Adrenal gland (tissue), 12 donors: ENCODE data around the gene CYP11A1. TPM values are rescaled to one million over a fixed set of nuclear protein-coding genes. Genes with fewer than 3 reads are reported as not detected.

Experiments used
- DNase-seq, 7 donors: peaks; one replicate each; pipeline ENCODE4 v3.0.0-alpha.2; 2019 to 2020
- H3K27ac ChIP-seq, 5 donors: fragments of 200-600 bp; sonication (generic) in 4 of 5; 1 replicate in 3 of 5; 2 replicates in 2 of 5; pipeline versions ENCODE4 v1.5.1 to v1.8.0; 2016 to 2020; ENCODE audit warnings: mild to moderate bottlenecking in 1 of 5
- H3K27me3 ChIP-seq: fragments of 200-600 bp; 2 replicates; pipeline ENCODE4 v1.8.0; 2021
- H3K36me3 ChIP-seq, 2 donors: fragments of 200-600 bp; replicated peaks in 1 of 2; 1 replicate in 1 of 2; 2 replicates in 1 of 2; pipeline versions ENCODE4 v1.5.1 to v1.8.0; 2018 to 2022
- H3K4me1 ChIP-seq, 2 donors: fragments of 200-600 bp; replicated peaks in 1 of 2; 1 replicate in 1 of 2; 2 replicates in 1 of 2; pipeline versions ENCODE4 v1.5.1 to v1.8.0; 2018 to 2021
- H3K4me3 ChIP-seq, 4 donors: fragments of 200-600 bp; sonication (generic) in 3 of 4; one replicate each; pipeline ENCODE4 v1.5.1; 2016 to 2018
- H3K9me3 ChIP-seq, 3 donors: fragments of 200-600 bp; sonication (generic) in 1 of 3; replicated peaks in 1 of 3; 1 replicate in 2 of 3; 2 replicates in 1 of 3; pipeline versions ENCODE4 v1.5.1 to v1.8.0; 2016 to 2021
- CTCF ChIP-seq, 6 experiments: fragments of 450-650 bp in 4 of 6; fragments of 200-600 bp in 2 of 6; sonication (generic) in 1 of 6; IDR thresholded peaks; 1 replicate in 5 of 6; 2 replicates in 1 of 6; pipeline versions ENCODE4 v1.5.1 to v1.8.0; 2016 to 2021; ENCODE audit warnings: antibody characterized with exemption in 6 of 6, mild to moderate bottlenecking in 2 of 6, moderate library complexity in 1 of 6
- POLR2A ChIP-seq, 2 donors: fragments of 450-650 bp; IDR thresholded peaks; one replicate each; pipeline ENCODE4 v1.6.1; 2017; ENCODE audit warnings: antibody characterized with exemption in 2 of 2, mild to moderate bottlenecking in 2 of 2, moderate library complexity in 1 of 2
- WGBS, 4 donors: extraction: QIAGEN DNeasy Blood & Tissue Kit in 2 of 4; methylation state at CpG; one replicate each; pipeline versions ENCODE4 v1.1.5 to v1.1.7; 2013 to 2017; 5-methylcytosine and 5-hydroxymethylcytosine counted together
- intact Hi-C, 2 donors: fragments of 100-400 bp; cut with DNase I; formaldehyde crosslinking; loops; one replicate each; pipeline versions ENCODE4 v1.14.1 to v1.15.0; 2022 to 2023
- polyA plus RNA-seq, 3 donors: library from polyadenylated mRNA; stranded (reverse); fragments of 200-250 nt in 2 of 3; fragments of 350-450 nt in 1 of 3; fragmentation: Illumina TruSeq in 1 of 3; extraction: RNeasy Lipid Tissue Mini Kit (QIAGEN cat#74804) in 1 of 3; gene quantifications; one replicate each; pipeline ENCODE4 v1.2.3, GENCODE V29; 2013 to 2014
- total RNA-seq, 9 donors: library from RNA; depleted of rRNA in 4 of 9; stranded (reverse); fragments of >200 nt in 4 of 9; fragments of 120-200 nt in 1 of 9; fragmentation: NEBNext Ultra II Directional in 1 of 9; extraction: Animal tissue kit (Norgen Biotek cat#: 25700) in 1 of 9; gene quantifications; one replicate each; pipeline versions ENCODE4 v1.1.0 to v1.2.4, GENCODE V29; 2013 to 2023
- donor health status: healthy with polysubstance abuse.
- donor health status: Bipolar disorder and iron deficiency.
- donor health status: DM: yes; HTN: yes; CAD: no.
- donor health status: DM: no; HTN: no; CAD: no.
- donor health status: DM: no; HTN: no; CAD: no.
- donor health status: DM: yes; HTN: yes; CAD: no.

Gene CYP11A1
- total and polyA plus RNA-seq, 12 donors: 233 to 5,219 (median 1,366) TPM

GRCh38 chr15:74389241-74390048 lies 22.0 kb upstream of the CYP11A1 start:
- Histone ChIP-seq H3K4me1 (no peaks in the 10 kb centered on the region), H3K27me3 (no peaks in the 10 kb centered on the region), H3K9me3 (no peaks in the 10 kb centered on the region), H3K4me3 (no peak overlapping the region), H3K36me3 (no peaks in the 10 kb centered on the region), H3K27ac (no peak overlapping the region)
- TF ChIP-seq POLR2A (IDR thresholded peaks at IDR 0.05) (no peak), CTCF (IDR thresholded peaks at IDR 0.05) (no peak)
- WGBS, 4 donors: 70 to 79% (median 74%) methylated on average over 20 of the region's 20 CpGs
- intact Hi-C loops: loop anchor here (10.0 kb wide), 3 partner anchors 95 to 375 kb away; no protein-coding TSS in a partner anchor
- DNase-seq: no peak

- Histone ChIP-seq H3K4me1 (no peaks in the 10 kb centered on the region), H3K36me3 (no peaks in the 10 kb centered on the region), H3K27me3 (no peaks in the 10 kb centered on the region), H3K4me3 (no peak overlapping the region), H3K27ac (no peak overlapping the region), H3K9me3 (no peaks in the 10 kb centered on the region)
- whole genome bisulfite sequencing, 4 donors: 83 to 90% (median 86%) methylated on average over 4 to 10 of the region's 10 CpGs
- no peak for DNase-seq
- intact Hi-C loops: loop anchor here (10.0 kb wide), 3 partner anchors 96 to 376 kb away; no protein-coding TSS in a partner anchor
- TF ChIP-seq CTCF (IDR thresholded peaks at IDR 0.05) (no peak), POLR2A (IDR thresholded peaks at IDR 0.05) (no peak)
These were observed 21.0 kb upstream of the CYP11A1 start for GRCh38 chr15:74388363-74388951.

GRCh38 chr15:74387621-74388362 lies 20.3 kb upstream of the CYP11A1 start:
- H3K36me3 ChIP-seq: no peaks in the 10 kb centered on the region
- no peak overlapping the region for H3K27ac ChIP-seq
- H3K9me3 ChIP-seq: no peaks in the 10 kb centered on the region
- no peak for DNase-seq
- no peak for TF ChIP-seq POLR2A (IDR thresholded peaks at IDR 0.05)
- no peak for TF ChIP-seq CTCF (IDR thresholded peaks at IDR 0.05)
- H3K4me1 ChIP-seq: no peaks in the 10 kb centered on the region
- no peak overlapping the region for H3K4me3 ChIP-seq
- no peaks in the 10 kb centered on the region for H3K27me3 ChIP-seq
- 43 to 86% (median 77%) methylated on average over 3 to 10 of the region's 10 CpGs for WGBS, 4 donors
- intact Hi-C loops: loop anchor here (2.0 to 10.0 kb wide), 4 partner anchors 53 to 377 kb away; no protein-coding TSS in a partner anchor

GRCh38 chr15:74387141-74387541 lies 19.7 kb upstream of the CYP11A1 start:
- no peaks in the 10 kb centered on the region for H3K9me3 ChIP-seq
- no peak for DNase-seq
- no peaks in the 10 kb centered on the region for H3K36me3 ChIP-seq
- 91 to 94% (median 93%) methylated on average over 6 to 13 of the region's 13 CpGs for WGBS, 4 donors
- no peak overlapping the region for H3K27ac ChIP-seq
- intact Hi-C loops: loop anchor here (2.0 to 10.0 kb wide), 4 partner anchors 54 to 378 kb away; no protein-coding TSS in a partner anchor
- TF ChIP-seq POLR2A (IDR thresholded peaks at IDR 0.05) (no peak), CTCF (IDR thresholded peaks at IDR 0.05) (no peak)
- H3K27me3 ChIP-seq: no peaks in the 10 kb centered on the region
- H3K4me1 ChIP-seq: no peaks in the 10 kb centered on the region
- H3K4me3 ChIP-seq: no peak overlapping the region
